Activated CD4-positive, alpha-beta T cell treated with anti-CD3 and anti-CD28 coated beads, Interleukin-2, amount 50 U/mL, for 24 hours (primary cell): ENCODE results near the gene ITIH5.
"Not testable (repeated sequence)": the region's sequence is repeated elsewhere in the genome, so short reads cannot be mapped to it uniquely, and the experiment has no call there.

Source experiments
- DNase-seq, 2 donors: peaks; one replicate each; pipeline ENCODE4 v3.0.0-alpha.2; 2020; ENCODE audit warnings: low read depth in 1 of 2, low spot score in 1 of 2

The ITIH5 gene

GRCh38 chr10:7687228-7687907 is 20.6 kb upstream of the ITIH5 start:
- peak; percentile 46 to 78 for DNase-seq

DNA sequence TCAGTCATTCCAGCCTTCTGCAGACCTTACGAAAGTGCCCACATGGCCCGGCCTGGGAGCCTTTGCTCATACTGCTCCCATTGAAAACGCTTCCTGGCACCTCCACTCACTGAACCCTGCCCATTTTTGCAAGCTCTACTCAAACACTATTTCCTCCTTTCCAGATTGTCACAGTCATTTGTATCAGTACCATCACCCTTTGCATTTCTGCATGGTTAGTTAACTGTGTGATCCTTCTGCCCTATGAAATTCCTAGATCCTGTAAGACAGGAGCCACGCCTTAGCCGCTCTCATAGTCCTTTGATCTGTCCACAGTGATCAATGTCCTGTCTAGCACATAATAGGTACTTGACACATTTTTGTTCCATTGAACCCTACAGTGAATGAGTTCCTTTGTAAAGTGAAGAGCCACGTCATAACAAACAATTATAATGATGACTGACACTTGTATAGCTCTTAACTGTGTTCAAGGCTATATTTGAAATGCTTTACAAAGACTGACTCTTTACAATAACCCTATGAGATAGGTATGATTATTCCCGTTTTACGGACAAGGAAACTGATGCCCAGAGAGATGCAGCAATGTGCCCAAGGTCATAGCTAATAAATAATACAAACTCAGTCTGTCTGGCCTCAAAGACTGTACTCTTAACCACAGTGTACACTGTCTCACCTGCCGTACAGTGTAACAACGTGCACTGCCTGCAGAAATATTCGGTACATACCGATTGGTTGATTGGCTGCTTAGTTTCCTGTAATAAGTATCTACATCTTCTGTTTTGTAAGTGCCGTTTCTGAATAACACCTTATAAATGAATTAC is 19.8 kb upstream of the ITIH5 start:
- no peak for DNase-seq

GRCh38 chr10:7680078-7680477 is 13.3 kb upstream of the ITIH5 start:
- not testable (repeated sequence) for DNase-seq

- DNase-seq: no peak
Measured at GRCh38 chr10:7679256-7679655, 12.5 kb upstream of the ITIH5 start.

DNA sequence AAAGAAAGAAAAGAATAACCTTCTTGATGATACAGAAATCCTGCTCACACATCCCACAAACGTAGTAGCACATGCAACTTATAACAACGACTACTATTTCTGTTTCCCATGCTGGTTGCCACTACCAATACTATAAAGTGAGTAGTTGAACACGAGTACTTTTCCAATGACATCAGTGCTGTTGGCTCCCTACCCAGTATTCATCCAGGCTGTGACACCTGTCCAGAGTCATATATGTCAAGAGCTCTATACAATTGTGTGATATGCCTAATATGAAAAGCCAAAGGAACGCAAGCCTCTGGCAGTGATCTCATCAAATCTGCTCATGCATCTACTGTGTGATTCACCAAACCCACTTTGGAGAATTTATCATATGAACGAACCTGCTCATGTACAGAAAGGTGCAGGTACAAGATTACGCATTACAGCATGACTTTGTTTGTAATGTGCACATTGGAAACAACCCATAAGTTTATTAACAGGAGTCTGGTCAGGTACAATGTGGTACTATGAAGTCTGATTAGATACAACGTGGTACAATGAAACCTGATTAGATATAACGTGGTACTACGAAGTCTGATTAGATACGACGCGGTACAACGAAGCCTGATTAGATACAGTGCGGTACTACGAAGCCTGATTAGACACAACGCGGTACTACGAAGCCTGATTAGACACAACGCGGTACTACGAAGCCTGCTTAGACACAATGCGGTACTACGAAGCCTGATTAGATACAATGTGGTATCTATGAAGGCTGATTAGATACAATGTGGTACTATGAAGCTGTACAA is 5.8 kb upstream of the ITIH5 start:
- no peak for DNase-seq

DNA sequence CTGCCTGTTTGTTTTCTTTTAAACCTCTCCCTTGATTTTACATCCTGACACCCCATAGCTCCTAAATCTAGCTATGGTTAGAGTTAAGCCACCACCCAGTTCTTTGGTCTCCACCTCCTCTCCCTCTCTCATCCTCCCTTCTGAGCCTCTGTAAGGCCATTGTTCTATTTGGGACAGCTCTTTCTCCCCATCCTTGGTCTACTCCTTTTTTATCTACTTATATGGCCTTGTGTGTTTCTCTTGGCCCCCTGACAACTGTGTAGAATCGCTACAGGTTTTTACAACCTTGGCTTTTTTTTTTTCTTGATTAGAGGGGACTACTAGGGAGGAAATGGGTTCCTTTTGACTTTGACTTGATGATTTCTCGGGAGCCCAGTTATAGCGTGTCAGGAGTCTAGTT is 3.4 kb upstream of the ITIH5 start:
- no peak for DNase-seq

DNA sequence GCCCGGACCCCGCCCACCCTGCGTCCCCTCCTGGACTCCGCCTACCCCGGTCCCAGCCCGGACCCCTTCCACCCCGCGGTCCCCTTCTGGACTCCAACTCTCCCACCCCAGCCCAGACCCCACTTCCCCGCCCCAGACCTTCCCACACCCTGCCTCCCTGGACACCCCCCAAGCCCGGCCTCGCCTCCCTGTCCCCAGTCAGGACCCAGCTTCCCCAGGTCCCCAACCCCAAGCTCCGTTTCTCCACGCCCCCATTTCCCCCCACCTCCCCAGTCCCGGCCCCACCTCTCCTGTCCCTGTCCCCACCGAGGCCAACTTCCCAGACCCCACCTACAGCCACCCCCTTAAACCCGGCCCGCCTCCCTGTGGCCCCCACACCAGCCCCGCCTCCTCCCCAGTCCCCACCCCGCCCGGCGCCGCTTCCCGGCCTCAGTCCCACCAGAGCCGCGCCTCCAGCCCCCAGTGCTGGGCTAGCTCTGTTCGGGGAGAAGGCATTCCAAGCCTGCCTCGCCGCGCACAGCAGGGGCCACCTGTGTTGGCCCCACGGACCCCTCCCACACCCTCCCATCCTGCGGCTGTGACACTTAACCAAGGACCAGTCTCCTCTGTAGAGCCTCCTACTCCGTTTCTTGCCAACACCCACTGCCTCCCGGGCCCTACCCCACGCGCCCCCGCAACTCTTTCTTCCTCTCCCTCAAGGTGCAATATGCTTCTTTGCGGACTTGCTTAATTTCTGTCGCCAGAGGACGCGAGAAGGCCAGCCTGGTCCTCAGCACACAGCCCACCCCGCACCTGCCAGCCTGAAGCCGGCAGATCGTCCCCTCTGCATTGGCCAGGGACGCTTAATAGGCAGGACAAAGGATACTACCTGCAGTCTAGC is 736 bp upstream of the ITIH5 start:
- DNase-seq: no peak

GRCh38 chr10:7665767-7666166 is 999 bp downstream of the ITIH5 start:
- DNase-seq: no peak

- no peak for DNase-seq
Measured at GRCh38 chr10:7664707-7665106, 2.1 kb downstream of the ITIH5 start.

GRCh38 chr10:7662522-7662921 is 4.2 kb downstream of the ITIH5 start:
- no peak for DNase-seq

DNA sequence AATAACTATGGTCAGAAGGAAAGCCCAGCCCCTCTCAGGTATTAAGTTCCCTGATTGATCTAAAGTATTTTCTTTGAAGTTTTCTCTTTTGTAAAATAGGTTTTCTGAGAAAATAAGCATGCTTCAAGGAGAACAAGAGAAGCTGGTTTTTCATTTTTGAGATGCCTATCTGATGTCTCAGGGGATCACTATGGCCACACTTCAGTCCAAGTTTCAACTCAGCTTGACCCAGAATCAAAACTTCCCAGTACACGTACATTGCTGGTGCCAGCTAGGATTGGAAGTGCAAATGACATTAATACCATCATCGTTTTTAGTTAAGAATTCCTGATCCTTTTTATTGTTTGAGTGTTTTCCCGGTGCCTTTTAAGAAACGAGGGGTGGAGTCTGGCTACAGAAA is 7.2 kb downstream of the ITIH5 start:
- DNase-seq: no peak

DNA sequence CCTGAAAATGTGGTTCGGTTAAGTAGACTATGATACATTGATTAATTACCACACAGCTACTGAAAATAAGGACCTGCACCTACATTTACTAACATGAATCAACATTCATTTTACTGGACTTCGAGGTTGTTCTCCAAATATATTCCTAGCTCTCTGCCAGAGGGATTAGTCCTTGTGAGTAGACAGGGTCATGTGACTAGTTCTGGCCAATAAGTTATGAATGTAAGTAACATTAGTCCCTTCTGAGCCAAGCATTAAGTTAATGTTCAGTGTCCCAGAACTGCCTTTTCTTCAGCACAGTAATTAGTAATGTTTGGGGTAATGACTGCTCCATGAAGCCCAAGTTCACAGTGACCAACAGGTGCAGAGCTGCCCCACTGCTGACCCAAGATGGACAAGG is 9.2 kb downstream of the ITIH5 start:
- DNase-seq: no peak

- not testable (repeated sequence) for DNase-seq
Measured at GRCh38 chr10:7657079-7657478, 9.7 kb downstream of the ITIH5 start.

GRCh38 chr10:7651853-7652470 is 14.8 kb downstream of the ITIH5 start:
- no peak for DNase-seq

DNA sequence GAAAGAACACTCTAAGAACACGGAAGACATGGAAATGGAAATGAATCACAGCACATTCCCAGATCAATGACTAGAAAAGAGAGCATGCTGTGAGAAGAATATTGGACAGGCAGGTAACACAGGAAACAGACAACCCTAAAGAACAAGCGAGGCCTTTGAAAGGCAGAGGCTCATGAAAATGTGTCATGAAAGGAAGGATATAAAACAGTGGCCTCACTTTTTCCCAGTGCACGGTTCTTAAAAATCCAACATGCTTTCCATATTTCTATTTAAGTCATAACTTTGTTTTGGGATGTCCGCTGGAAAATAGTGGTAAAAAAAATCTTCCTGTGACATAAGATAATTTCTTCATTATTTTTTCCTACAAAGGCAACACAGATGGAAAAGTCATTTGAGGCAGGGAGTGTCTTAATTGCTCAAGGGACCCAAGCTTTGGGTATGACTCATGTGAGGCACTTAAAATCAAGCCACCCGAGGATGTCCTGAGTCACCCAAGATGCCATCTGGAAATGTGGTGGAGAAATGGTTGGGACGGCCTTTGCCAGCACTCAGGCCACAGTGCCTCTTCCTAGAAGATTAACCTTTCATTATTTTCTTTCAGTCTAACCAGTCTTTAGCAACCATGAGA is 17.0 kb downstream of the ITIH5 start:
- DNase-seq: no peak

GRCh38 chr10:7647062-7647664 is 19.6 kb downstream of the ITIH5 start:
- DNase-seq: no peak

DNA sequence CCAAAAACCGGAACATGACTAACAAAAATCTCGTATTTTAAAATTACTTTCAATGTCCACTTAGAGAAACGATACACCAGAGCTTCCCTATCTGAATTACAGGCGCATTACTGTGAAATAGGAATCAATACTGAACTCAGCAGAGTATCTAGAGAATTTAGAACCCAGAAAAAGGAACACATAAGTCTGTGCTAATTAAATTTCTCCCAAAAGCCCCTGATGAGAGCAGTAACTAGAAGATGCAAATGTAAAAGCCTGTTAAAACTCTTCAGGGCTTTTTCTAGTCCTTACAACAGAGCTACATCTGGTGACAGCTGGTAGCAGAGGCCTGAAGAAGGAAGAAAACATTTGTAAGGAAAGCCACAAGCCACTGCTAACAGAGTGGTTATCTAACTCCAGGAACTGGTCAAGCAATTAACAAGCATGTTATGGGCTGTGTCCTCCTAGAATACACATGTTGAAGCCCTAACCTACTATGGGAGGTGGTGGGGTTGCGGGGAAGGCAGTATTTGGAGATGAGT is 24.2 kb downstream of the ITIH5 start:
- DNase-seq: no peak

- no peak for DNase-seq
Measured at GRCh38 chr10:7635408-7636125, 31.2 kb downstream of the ITIH5 start.
